WTC11 (cell line): ENCODE data around the gene SLC25A39.

Source experiments
- ATF1 ChIP-seq: sonication (generic); formaldehyde crosslinking; IDR thresholded peaks from 2 replicates; pipeline ENCODE4 v1.8.1; 2023; ENCODE audit warnings: mild to moderate bottlenecking, moderate library complexity, missing genetic modification reagents
- CREB1 ChIP-seq: sonication (generic); formaldehyde crosslinking; IDR thresholded peaks from 2 replicates; pipeline ENCODE4 v1.8.0; 2023; ENCODE audit warnings: mild to moderate bottlenecking, missing genetic modification reagents
- CTCF ChIP-seq: fragments of 200-600 bp; IDR thresholded peaks from 2 replicates; pipeline ENCODE4 v1.8.0; 2022; ENCODE audit warnings: antibody characterized with exemption
- E2F4 ChIP-seq: sonication (generic); formaldehyde crosslinking; IDR thresholded peaks from 2 replicates; pipeline ENCODE4 v1.8.1; 2022; ENCODE audit warnings: low read depth, mild to moderate bottlenecking, moderate library complexity, missing genetic modification reagents, borderline replicate concordance
- ETV6 ChIP-seq: sonication (generic); formaldehyde crosslinking; IDR thresholded peaks from 2 replicates; pipeline ENCODE4 v1.8.1; 2022; ENCODE audit warnings: mild to moderate bottlenecking, missing genetic modification reagents
- IRF2 ChIP-seq: sonication (generic); formaldehyde crosslinking; IDR thresholded peaks from 2 replicates; pipeline ENCODE4 v1.8.0; 2022; ENCODE audit warnings: low read depth, missing genetic modification reagents, borderline replicate concordance
- NFATC4 ChIP-seq: fragments of 250-450 bp; sonication (Bioruptor Pico); IDR thresholded peaks from 2 replicates; pipeline ENCODE4 v1.9.0; 2021; ENCODE audit warnings: mild to moderate bottlenecking
- STAT6 ChIP-seq: sonication (generic); formaldehyde crosslinking; conservative IDR thresholded peaks from 2 replicates; pipeline ENCODE4 v1.8.1; 2023; ENCODE audit warnings: mild to moderate bottlenecking, low read depth, missing genetic modification reagents, moderate library complexity
- ZNF121 ChIP-seq: sonication (generic); formaldehyde crosslinking; IDR thresholded peaks from 2 replicates; pipeline ENCODE4 v1.8.0; 2023; ENCODE audit warnings: missing genetic modification reagents
- ZNF232 ChIP-seq: sonication (generic); formaldehyde crosslinking; IDR thresholded peaks from 2 replicates; pipeline ENCODE4 v1.8.0; 2022; ENCODE audit warnings: mild to moderate bottlenecking, missing genetic modification reagents

- no peak for TF ChIP-seq E2F4 (CRISPR knock-in tag)
- TF ChIP-seq ETV6 (CRISPR knock-in tag) = no peak
- TF ChIP-seq NFATC4 (CRISPR knock-in tag) = no peak
- no peak for TF ChIP-seq ZNF121 (CRISPR knock-in tag)
- no peak for TF ChIP-seq CTCF
- TF ChIP-seq ATF1 (CRISPR knock-in tag) = no peak
- TF ChIP-seq IRF2 = no peak
- TF ChIP-seq CREB1 (CRISPR knock-in tag) = no peak
- no peak for TF ChIP-seq ZNF232 (CRISPR knock-in tag)
- TF ChIP-seq STAT6 = no peak
Measured at GRCh38 chr17:44361292-44362260, 37.0 kb upstream of the SLC25A39 start.
